Kidney (tissue), 14 donors: ENCODE results near the gene ARHGEF11. TPM values are rescaled to one million over a fixed set of nuclear protein-coding genes. Genes with fewer than 3 reads are reported as not detected.

Source experiments
- DNase-seq, 5 donors: peaks; one replicate each; pipeline ENCODE4 v3.0.0-alpha.2; 2013 to 2020
- FAIRE-seq: peaks from 2 replicates; lab custom pipeline; 2012; peaks lifted over from hg19 to GRCh38; lab: Jason Lieb, UNC
- H3K27ac ChIP-seq, 2 donors: one replicate each; pipeline ENCODE4 v1.7.0; 2013; ENCODE audit warnings: low read depth in 2 of 2, low read length in 2 of 2, inconsistent platforms in 1 of 2
- H3K27me3 ChIP-seq: one replicate; pipeline ENCODE4 v1.7.1; 2013; ENCODE audit warnings: low read length, inconsistent platforms; ENCODE audit not compliant: control insufficient read depth, insufficient read depth
- H3K36me3 ChIP-seq, 3 donors: one replicate each; pipeline versions ENCODE4 v1.7.0 to v1.7.1; 2013; ENCODE audit warnings: low read length in 3 of 3, control low read depth in 1 of 3, inconsistent platforms in 1 of 3; ENCODE audit not compliant: insufficient read depth in 3 of 3, control insufficient read depth in 2 of 3
- H3K4me1 ChIP-seq, 3 donors: one replicate each; pipeline versions ENCODE4 v1.7.0 to v1.7.1; 2013; ENCODE audit warnings: low read length in 3 of 3, inconsistent platforms in 1 of 3, low read depth in 1 of 3; ENCODE audit not compliant: control insufficient read depth in 2 of 3, insufficient read depth in 2 of 3
- H3K4me3 ChIP-seq, 3 donors: one replicate each; pipeline versions ENCODE4 v1.7.0 to v1.8.1; 2013; ENCODE audit warnings: low read length in 3 of 3, control low read depth in 1 of 3, inconsistent platforms in 1 of 3
- H3K9ac ChIP-seq, 3 donors: one replicate each; pipeline versions ENCODE4 v1.7.0 to v1.7.1; 2013; ENCODE audit warnings: low read length in 3 of 3, control low read depth in 1 of 3, inconsistent platforms in 1 of 3
- H3K9me3 ChIP-seq, 3 donors: one replicate each; pipeline versions ENCODE4 v1.7.0 to v1.7.1; 2013; ENCODE audit warnings: low read length in 3 of 3, control low read depth in 1 of 3, inconsistent platforms in 1 of 3; ENCODE audit not compliant: control insufficient read depth in 2 of 3, insufficient read depth in 1 of 3
- intact Hi-C: fragments of 100-400 bp; cut with DNase I; formaldehyde crosslinking; loops from one replicate; pipeline ENCODE4 v1.11.1; 2022
- polyA plus RNA-seq: library from polyadenylated mRNA; stranded (reverse); fragments of 350-450 nt; fragmentation: Illumina TruSeq; extraction: RNeasy Lipid Tissue Mini Kit (QIAGEN cat#74804); gene quantifications from one replicate; pipeline ENCODE4 v1.2.3, GENCODE V29; 2014; ENCODE audit warnings: low read depth, low replicate concordance; ENCODE audit not compliant: insufficient read depth
- total RNA-seq: library from RNA; stranded (reverse); fragmentation: NEBNext Ultra II Directional; extraction: Animal tissue kit (Norgen Biotek cat#: 25700); gene quantifications from one replicate; pipeline ENCODE4 v1.2.1, GENCODE V29; 2021
- TF ChIP-seq, protein P1 (sequence below): IDR thresholded peaks from 3 replicates; pipeline ENCODE4 v1.5.1; 2012; ENCODE audit warnings: mild to moderate bottlenecking, moderate library complexity, borderline replicate concordance; ENCODE audit not compliant: insufficient read depth; ENCODE audit errors: extremely low read depth
- donor health status: control.
- donor health status: control.
- donor health status: control.
- donor health status: control.
- donor health status: control.
- donor health status: DM: yes; HTN: yes; CAD: no.
- donor health status: Normal renal cell carcinoma (clear cell type).

The ARHGEF11 gene
- total and polyA plus RNA-seq, 2 donors from 2014 or later, result 8.8 to 36.4 TPM

DNA sequence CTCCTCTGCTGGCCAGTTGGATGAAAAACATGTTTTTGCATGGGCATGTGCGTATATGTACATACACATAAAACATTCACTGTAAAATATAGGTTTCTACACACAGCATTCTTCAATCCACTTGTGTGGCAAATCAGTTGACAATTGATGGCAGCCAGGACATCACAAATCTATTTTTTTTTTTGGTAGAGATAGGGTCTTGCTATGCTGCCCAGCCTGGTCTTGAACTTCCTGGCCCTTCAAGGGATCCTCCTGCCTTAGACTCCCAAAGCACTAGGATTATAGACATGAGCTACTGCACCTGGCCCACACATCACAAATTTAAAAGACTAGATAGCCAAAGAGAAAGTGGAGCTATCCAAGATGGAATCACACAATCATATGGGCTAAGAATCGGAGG is 39.6 kb downstream of the ARHGEF11 start:
- no peaks in the 10 kb centered on the region for H3K9me3 ChIP-seq
- no peak for DNase-seq
- no peak for FAIRE-seq
- TF ChIP-seq, protein P1, sequence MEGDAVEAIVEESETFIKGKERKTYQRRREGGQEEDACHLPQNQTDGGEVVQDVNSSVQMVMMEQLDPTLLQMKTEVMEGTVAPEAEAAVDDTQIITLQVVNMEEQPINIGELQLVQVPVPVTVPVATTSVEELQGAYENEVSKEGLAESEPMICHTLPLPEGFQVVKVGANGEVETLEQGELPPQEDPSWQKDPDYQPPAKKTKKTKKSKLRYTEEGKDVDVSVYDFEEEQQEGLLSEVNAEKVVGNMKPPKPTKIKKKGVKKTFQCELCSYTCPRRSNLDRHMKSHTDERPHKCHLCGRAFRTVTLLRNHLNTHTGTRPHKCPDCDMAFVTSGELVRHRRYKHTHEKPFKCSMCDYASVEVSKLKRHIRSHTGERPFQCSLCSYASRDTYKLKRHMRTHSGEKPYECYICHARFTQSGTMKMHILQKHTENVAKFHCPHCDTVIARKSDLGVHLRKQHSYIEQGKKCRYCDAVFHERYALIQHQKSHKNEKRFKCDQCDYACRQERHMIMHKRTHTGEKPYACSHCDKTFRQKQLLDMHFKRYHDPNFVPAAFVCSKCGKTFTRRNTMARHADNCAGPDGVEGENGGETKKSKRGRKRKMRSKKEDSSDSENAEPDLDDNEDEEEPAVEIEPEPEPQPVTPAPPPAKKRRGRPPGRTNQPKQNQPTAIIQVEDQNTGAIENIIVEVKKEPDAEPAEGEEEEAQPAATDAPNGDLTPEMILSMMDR, result no peak
- no peaks in the 10 kb centered on the region for H3K36me3 ChIP-seq
- H3K9ac ChIP-seq, result no peak overlapping the region
- H3K4me1 ChIP-seq, result no peaks in the 10 kb centered on the region
- no peak overlapping the region for H3K4me3 ChIP-seq
- no peaks in the 10 kb centered on the region for H3K27me3 ChIP-seq
- intact Hi-C loops, result no loop called here
- no peak overlapping the region for H3K27ac ChIP-seq

DNA sequence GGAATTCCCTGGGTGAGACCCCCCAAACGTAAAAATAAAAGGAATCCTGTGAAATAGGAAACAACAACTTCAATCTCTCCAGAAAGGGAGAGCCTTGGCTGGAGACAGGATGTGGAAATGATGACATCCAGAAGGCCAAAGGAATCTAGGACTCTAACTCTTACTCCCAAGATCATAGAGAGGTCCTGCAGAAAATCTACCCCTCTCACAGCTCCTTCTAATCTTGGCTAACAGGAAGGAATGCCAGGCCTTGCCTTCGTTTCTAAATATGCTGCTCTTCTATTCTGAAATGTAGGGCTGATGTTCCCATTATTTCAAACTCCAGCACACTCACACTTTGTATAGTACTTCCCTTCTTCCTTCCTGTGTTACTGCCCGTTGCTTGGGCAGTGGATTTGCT is 40.7 kb downstream of the ARHGEF11 start:
- Histone ChIP-seq H3K9ac (no peak overlapping the region), H3K36me3 (no peaks in the 10 kb centered on the region), H3K27me3 (no peaks in the 10 kb centered on the region), H3K4me3 (no peak overlapping the region), H3K4me1 (no peaks in the 10 kb centered on the region), H3K9me3 (no peaks in the 10 kb centered on the region), H3K27ac (no peak overlapping the region)
- FAIRE-seq (no peak), DNase-seq (peak in 1 of 5 donors; percentile 18)
- TF ChIP-seq, protein P1, result no peak
- intact Hi-C loops, result no loop called here

- Histone ChIP-seq H3K4me3 (no peak overlapping the region), H3K9ac (no peak overlapping the region), H3K27me3 (no peaks in the 10 kb centered on the region), H3K36me3 (no peaks in the 10 kb centered on the region), H3K4me1 (no peaks in the 10 kb centered on the region), H3K9me3 (no peaks in the 10 kb centered on the region), H3K27ac (no peak overlapping the region)
- intact Hi-C loops, result no loop called here
- TF ChIP-seq, protein P1, result no peak
- FAIRE-seq, result no peak
- no peak for DNase-seq
Observed at GRCh38 chr1:157004327-157004726, 41.2 kb downstream of the ARHGEF11 start.

DNA sequence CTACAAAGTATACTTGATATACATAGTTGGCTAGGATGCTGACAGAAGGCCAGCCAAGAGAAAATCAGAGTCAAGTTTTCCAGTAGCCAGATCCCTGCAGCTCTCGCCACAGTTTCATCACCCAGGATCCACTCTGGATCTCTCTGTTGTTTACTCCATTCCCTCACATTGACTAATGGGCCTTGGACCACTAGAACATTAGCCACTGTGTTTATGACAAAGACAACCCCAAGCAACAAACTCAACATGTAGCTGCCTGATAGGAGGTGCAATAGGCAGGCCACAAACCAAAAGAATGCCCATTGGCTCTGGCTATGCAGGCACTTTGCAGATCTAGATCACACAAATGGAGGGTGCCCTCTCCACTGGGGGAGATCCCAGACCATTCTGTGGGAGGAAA is 44.2 kb downstream of the ARHGEF11 start:
- intact Hi-C loops, result no loop called here
- Histone ChIP-seq H3K36me3 (no peaks in the 10 kb centered on the region), H3K9ac (no peak overlapping the region), H3K27ac (no peak overlapping the region), H3K4me1 (no peaks in the 10 kb centered on the region), H3K27me3 (no peaks in the 10 kb centered on the region), H3K4me3 (no peak overlapping the region), H3K9me3 (no peaks in the 10 kb centered on the region)
- TF ChIP-seq, protein P1, result no peak
- FAIRE-seq (no peak), DNase-seq (no peak)
